ENCODE results near the gene SPARC.

DNA sequence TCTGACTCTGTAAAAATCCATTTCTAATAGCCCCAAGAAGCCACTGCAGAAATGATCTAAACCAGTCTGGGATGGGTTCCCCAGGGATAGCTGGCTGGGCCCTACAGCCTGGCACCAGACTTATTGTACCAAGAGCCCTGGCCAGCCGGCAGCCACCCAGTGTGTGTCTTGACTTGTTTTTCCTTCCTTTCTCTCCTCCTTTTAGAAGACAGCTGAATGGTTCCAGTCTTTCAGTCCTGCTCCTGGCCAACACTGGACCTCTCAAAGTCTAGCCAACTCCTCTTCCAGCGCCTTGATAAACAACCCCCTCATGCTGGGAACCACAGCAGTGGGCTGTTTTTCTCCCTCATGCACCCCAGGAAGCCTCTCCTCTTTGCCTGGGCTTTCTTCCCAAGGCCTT is 37.6 kb upstream of the SPARC start:
- TF ChIP-seq EZH2phosphoT487 (IDR thresholded peaks at IDR 0.05; ENCODE audit: insufficient read depth, low read depth) (no peak), EZH2 (IDR thresholded peaks at IDR 0.05; ENCODE audit: insufficient read depth, poor library complexity, severe bottlenecking) (no peak)

Measured in GM23248 (cell line).